LHCN-M2 (cell line): Measurements from ENCODE around the gene ITGB7. TPM values are rescaled to one million over a fixed set of nuclear protein-coding genes. Genes with fewer than 3 reads are reported as not detected.

Experiments used
- DNase-seq: peaks from one replicate; pipeline ENCODE4 v3.0.0-alpha.2; 2012; ENCODE audit warnings: low read depth
- total RNA-seq: library from RNA; depleted of rRNA; stranded (reverse); fragments of >200 nt; gene quantifications from 2 replicates; pipeline ENCODE4 v1.2.3, GENCODE V29; 2014; rRNA removed

Gene ITGB7
- total RNA-seq, 1 experiment from 2014 or later, result not detected

DNA sequence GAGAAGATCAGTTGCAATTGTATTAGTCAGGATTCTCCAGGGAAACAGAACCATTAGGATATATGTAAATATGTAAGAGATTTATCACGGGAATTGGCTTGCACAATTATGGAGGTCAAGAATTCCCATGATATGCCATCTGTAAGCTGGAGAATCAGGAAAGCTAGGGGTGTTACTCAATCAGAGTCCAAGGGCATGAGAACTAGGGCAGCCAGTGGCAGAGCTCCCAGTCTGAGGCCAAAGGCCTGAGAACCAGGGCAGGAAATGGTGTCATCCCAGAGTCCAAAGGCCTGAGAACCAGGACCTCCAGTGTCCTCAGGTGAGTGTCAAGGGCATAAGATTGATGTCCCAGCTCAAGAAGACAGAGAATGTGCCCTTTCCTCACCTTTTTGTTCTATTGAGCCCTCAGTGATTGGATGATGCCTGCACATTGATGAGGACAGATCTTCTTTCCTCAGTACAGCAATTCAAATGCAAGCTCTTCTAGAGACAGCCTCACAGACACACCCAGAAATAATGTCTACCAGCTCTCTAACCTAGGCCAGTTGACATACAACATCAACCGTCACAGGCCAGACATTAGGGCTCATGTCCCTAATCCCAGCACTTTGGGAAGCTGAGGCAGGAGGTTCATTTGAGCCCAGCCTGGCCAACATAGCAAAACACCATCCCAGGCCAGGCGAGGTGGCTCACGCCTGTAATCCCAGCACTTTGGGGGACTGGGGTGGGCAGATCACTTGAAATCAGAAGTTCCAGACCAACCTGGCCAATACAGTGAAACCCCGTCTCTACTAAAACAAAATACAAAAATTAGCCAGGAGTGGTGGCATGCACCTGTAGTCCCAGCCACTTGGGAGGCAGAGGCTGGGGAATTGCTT lies 61.4 kb downstream of the ITGB7 start:
- DNase-seq, result peak; percentile 66

- DNase-seq, result no peak
These were observed 63.7 kb downstream of the ITGB7 start for GRCh38 chr12:53143355-53143754.

Other genes with a start within 250 kb of the ITGB7 start
- 468 and 479 TPM in 2 replicates for gene EIF4B, start 200.8 kb downstream of the ITGB7 start, total RNA-seq
- gene TNS2, start 157.2 kb downstream of the ITGB7 start, total RNA-seq, result 79.6 and 95.7 TPM in 2 replicates
- 20.0 and 21.9 TPM in 2 replicates for gene SPRYD3, start 127.9 kb downstream of the ITGB7 start, total RNA-seq
- 178 and 231 TPM in 2 replicates for gene IGFBP6, start 109.6 kb downstream of the ITGB7 start, total RNA-seq
- gene SOAT2, start 103.8 kb downstream of the ITGB7 start, total RNA-seq, result not detected in 2 replicates
- 7.4 and 10.5 TPM in 2 replicates for gene ZNF740, start 26.5 kb downstream of the ITGB7 start, total RNA-seq
- 5.2 and 6.1 TPM in 2 replicates for gene CSAD, start 26.3 kb downstream of the ITGB7 start, total RNA-seq
- gene RARG, start 25.0 kb upstream of the ITGB7 start, total RNA-seq, result 16.9 and 17.1 TPM in 2 replicates
- gene ESPL1, start 61.0 kb upstream of the ITGB7 start, total RNA-seq, result 14.8 and 18.2 TPM in 2 replicates
- gene PFDN5, start 88.3 kb upstream of the ITGB7 start, total RNA-seq, result 254 and 270 TPM in 2 replicates
- 53.1 and 55.0 TPM in 2 replicates for gene MYG1, start 92.4 kb upstream of the ITGB7 start, total RNA-seq
- gene AAAS, start 114.4 kb upstream of the ITGB7 start, total RNA-seq, result 64.6 and 71.2 TPM in 2 replicates
- not detected in 2 replicates for gene SP7, start 129.1 kb upstream of the ITGB7 start, total RNA-seq
- gene SP1, start 172.9 kb upstream of the ITGB7 start, total RNA-seq, result 26.5 and 37.1 TPM in 2 replicates
- gene AMHR2, start 216.6 kb upstream of the ITGB7 start, total RNA-seq, result not detected in 2 replicates
- gene PRR13, start 234.5 kb upstream of the ITGB7 start, total RNA-seq, result 89.5 and 92.8 TPM in 2 replicates
- 186 and 227 TPM in 2 replicates for gene PCBP2, start 244.9 kb upstream of the ITGB7 start, total RNA-seq